Activated naive CD4-positive, alpha-beta T cell treated with anti-CD3 and anti-CD28 coated beads, Interleukin-2, amount 10 ng/mL, durations not matched to agents 7 days and 5 days (primary cell): Measurements from ENCODE around the gene SHB.
A peak's percentile ranks its signal among the peaks of the same experiment; 100 is the strongest.
"Not testable (repeated sequence)": the region's sequence is repeated elsewhere in the genome, so short reads cannot be mapped to it uniquely, and the experiment has no call there.

Experiments used
- CTCF ChIA-PET: fragments of 350-600 bp; sonication (Branson Sonifier 250); formaldehyde crosslinking; loops from one replicate; lab custom pipeline; 2021; ENCODE audit warnings: antibody characterized with exemption; lab: Charles Lee
- DNase-seq: peaks from one replicate; pipeline ENCODE4 v3.0.0-alpha.2; 2020
- H3K27ac Mint-ChIP-seq: one replicate; pipeline ENCODE4 v1.8.0; 2021; ENCODE audit warnings: mild to moderate bottlenecking, moderate library complexity, mixed read lengths
- H3K27me3 Mint-ChIP-seq: one replicate; pipeline ENCODE4 v1.8.0; 2021; ENCODE audit warnings: mild to moderate bottlenecking, mixed read lengths
- H3K36me3 Mint-ChIP-seq: one replicate; pipeline ENCODE4 v1.8.0; 2021; ENCODE audit warnings: mixed read lengths
- H3K4me1 Mint-ChIP-seq: one replicate; pipeline ENCODE4 v1.8.0; 2021; ENCODE audit warnings: mixed read lengths
- H3K4me3 Mint-ChIP-seq: one replicate; pipeline ENCODE4 v1.8.0; 2021; ENCODE audit warnings: mild to moderate bottlenecking, moderate library complexity, mixed read lengths
- H3K9me3 Mint-ChIP-seq: one replicate; pipeline ENCODE4 v1.8.0; 2021; ENCODE audit warnings: mixed read lengths

SHB gene

DNA sequence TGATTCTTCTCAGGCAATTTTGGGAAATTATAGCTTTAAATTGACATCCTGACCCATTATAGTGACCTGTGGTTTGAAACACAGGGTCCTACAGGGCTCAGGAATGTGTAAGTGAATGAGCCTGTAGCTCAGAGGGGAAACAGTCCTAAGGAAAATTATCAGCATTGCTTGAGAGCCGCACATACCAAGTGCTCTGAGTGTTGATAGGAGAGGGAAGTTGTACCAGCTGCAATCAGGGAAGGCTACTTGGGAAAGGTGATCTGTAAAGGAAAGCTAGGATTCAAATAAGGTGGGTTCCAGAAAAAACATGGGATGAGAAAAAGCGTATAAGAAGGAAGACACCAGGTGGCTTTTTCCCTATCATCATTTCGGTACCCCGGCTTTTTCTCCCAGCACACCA, 160.7 kb downstream of the SHB start:
- Mint-ChIP-seq H3K4me3 (no peak overlapping the region), H3K4me1 (peaks cover 9% of the 10 kb centered on the region), H3K27me3 (peaks cover 22% of the 10 kb centered on the region), H3K36me3 (no peaks in the 10 kb centered on the region), H3K9me3 (no peaks in the 10 kb centered on the region), H3K27ac (no peak overlapping the region)
- CTCF ChIA-PET: interaction anchor here (1.1 to 2.3 kb wide), 2 partner anchors 178 to 179 kb away, joined by 3 to 11 read pairs; no protein-coding TSS in a partner anchor
- DNase-seq: no peak

- H3K9me3 Mint-ChIP-seq: no peaks in the 10 kb centered on the region
- no peak overlapping the region for H3K4me3 Mint-ChIP-seq
- peaks cover 22% of the 10 kb centered on the region for H3K27me3 Mint-ChIP-seq
- H3K36me3 Mint-ChIP-seq: no peaks in the 10 kb centered on the region
- H3K4me1 Mint-ChIP-seq: peaks cover 25% of the 10 kb centered on the region
- CTCF ChIA-PET: no interaction called here
- no peak for DNase-seq
- H3K27ac Mint-ChIP-seq: no peak overlapping the region
Measured at GRCh38 chr9:37906312-37907239, 162.5 kb downstream of the SHB start.

DNA sequence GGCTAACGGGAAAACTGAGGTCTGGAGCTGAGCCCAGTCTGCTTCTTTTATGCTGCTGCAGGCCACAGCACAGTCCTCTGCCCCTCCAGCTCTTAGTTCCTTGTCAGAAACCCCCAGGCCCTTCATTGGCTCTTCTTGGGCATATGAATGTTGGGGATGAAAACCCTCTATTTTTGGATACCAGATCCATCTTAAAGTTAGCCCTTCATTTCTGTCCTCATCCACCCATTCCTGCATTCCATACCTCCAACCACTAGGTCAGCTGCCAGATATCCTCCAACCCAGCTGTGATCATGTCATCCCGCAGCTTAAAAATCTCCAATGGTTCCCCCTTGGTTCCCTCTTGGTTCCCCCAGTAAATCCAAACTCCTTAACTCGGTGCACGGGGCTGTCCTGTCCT, 163.3 kb downstream of the SHB start:
- DNase-seq: no peak
- Mint-ChIP-seq H3K4me3 (no peak overlapping the region), H3K9me3 (no peaks in the 10 kb centered on the region), H3K27ac (no peak overlapping the region), H3K36me3 (peaks cover under 1% of the 10 kb centered on the region), H3K4me1 (peaks cover 29% of the 10 kb centered on the region), H3K27me3 (peaks cover 22% of the 10 kb centered on the region)
- CTCF ChIA-PET: no interaction called here

DNA sequence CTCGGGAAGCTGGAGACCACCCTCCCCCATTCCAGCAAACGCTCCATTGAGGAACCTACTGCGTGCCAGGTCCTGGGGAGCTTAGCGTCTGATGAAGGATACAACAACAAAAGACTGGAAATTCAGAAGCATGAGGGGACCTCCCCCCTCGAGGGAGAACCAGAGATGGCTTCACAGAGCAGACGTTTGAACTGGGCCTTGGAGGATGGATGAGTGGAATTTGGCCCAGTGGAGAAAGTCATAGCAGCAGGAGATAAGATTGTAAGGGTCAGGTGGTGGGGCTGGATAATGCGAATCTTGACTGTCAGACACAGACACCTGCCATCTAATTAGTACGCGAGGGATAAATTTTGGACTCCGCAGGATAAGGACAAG, 163.9 kb downstream of the SHB start:
- CTCF ChIA-PET: no interaction called here
- DNase-seq: no peak
- peaks cover 31% of the 10 kb centered on the region for H3K4me1 Mint-ChIP-seq
- H3K36me3 Mint-ChIP-seq: peaks cover 4% of the 10 kb centered on the region
- no peak overlapping the region for H3K27ac Mint-ChIP-seq
- H3K27me3 Mint-ChIP-seq: peaks cover 22% of the 10 kb centered on the region
- no peaks in the 10 kb centered on the region for H3K9me3 Mint-ChIP-seq
- H3K4me3 Mint-ChIP-seq: peak overlapping the region; percentile 85

- H3K9me3 Mint-ChIP-seq: no peaks in the 10 kb centered on the region
- peaks cover 31% of the 10 kb centered on the region for H3K4me1 Mint-ChIP-seq
- CTCF ChIA-PET: interaction anchor here (0.8 to 0.9 kb wide), 2 partner anchors 90 to 168 kb away, joined by 3 to 4 read pairs; no protein-coding TSS in a partner anchor
- peaks cover 4% of the 10 kb centered on the region for H3K36me3 Mint-ChIP-seq
- H3K27ac Mint-ChIP-seq: peak overlapping the region; percentile 92
- no peak for DNase-seq
- H3K27me3 Mint-ChIP-seq: peaks cover 22% of the 10 kb centered on the region
- H3K4me3 Mint-ChIP-seq: peak overlapping the region; percentile 85
Measured at GRCh38 chr9:37904445-37905130, 164.4 kb downstream of the SHB start.

- Mint-ChIP-seq H3K27me3 (peaks cover 22% of the 10 kb centered on the region), H3K9me3 (no peaks in the 10 kb centered on the region), H3K27ac (peak within 1 kb of the TSS; percentile 92), H3K4me3 (peak within 1 kb of the TSS; percentile 85), H3K4me1 (peaks cover 31% of the 10 kb centered on the region), H3K36me3 (peaks cover 5% of the 10 kb centered on the region)
- CTCF ChIA-PET: interaction anchor here (0.7 to 1.0 kb wide), 5 partner anchors 25 to 168 kb away, joined by 3 to 4 read pairs (median 3); no protein-coding TSS in a partner anchor
- DNase-seq: peak; percentile 94
Measured at GRCh38 chr9:37903647-37904444, 165.2 kb downstream of the SHB start, which contains the start of gene SLC25A51. TSS of gene SLC25A51 (minus strand) at chr9:37904127. CDS start at chr9:37888550, 15,577 bp downstream.

GRCh38 chr9:37902796-37903646, 166.0 kb downstream of the SHB start:
- H3K4me1 Mint-ChIP-seq: peaks cover 31% of the 10 kb centered on the region
- H3K9me3 Mint-ChIP-seq: no peaks in the 10 kb centered on the region
- CTCF ChIA-PET: interaction anchor here (0.7 to 1.7 kb wide), 8 partner anchors 8 to 514 kb away, joined by 3 to 5 read pairs (median 3); partner anchors contain the start of gene EXOSC3
- peaks cover 6% of the 10 kb centered on the region for H3K36me3 Mint-ChIP-seq
- peak overlapping the region; percentile 92 for H3K27ac Mint-ChIP-seq
- no peak for DNase-seq
- H3K4me3 Mint-ChIP-seq: peak overlapping the region; percentile 85
- peaks cover 22% of the 10 kb centered on the region for H3K27me3 Mint-ChIP-seq

DNA sequence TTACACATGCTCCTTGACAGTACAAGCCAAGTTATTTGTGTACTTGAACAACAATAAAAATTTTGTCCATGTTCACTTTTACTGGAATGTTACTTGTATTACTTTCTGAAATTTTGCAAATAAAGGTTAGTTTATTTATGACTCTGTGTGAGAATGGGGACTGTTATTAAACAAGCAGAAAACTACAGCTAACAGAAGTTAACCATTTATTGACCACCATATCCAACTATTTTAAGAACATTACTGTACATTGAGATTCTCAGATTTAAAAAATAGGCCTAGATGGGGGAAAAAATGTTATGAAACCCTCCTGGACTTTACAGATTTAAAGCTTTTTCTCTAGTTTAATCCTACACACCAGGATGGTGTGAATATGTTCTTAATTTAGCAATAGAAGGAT, 166.9 kb downstream of the SHB start:
- Mint-ChIP-seq H3K27me3 (peaks cover 21% of the 10 kb centered on the region), H3K9me3 (no peaks in the 10 kb centered on the region), H3K4me1 (peaks cover 31% of the 10 kb centered on the region), H3K27ac (no peak overlapping the region), H3K4me3 (peak overlapping the region; percentile 10), H3K36me3 (peaks cover 10% of the 10 kb centered on the region)
- no peak for DNase-seq
- CTCF ChIA-PET: interaction anchor here (0.8 to 1.7 kb wide), 3 partner anchors 9 to 515 kb away, joined by 3 to 5 read pairs (median 5); no protein-coding TSS in a partner anchor

DNA sequence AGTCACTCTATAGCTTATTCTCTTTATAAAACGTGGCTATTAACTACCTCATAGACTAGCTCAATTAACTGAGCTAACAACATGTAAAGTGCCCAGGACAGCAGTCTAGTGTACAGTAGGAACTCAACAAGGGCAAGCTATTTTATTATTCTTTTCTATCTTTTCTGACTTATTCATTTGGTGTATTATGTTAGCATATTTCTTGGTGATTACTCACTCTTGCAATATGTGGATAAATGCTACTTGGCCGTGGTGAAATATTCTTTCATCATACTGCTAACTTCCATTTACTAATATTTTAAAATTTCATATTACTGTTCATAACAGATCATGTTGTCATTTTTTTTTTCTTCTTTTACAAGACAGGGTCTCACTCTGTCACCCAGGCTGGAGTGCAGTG, 170.0 kb downstream of the SHB start:
- no peak overlapping the region for H3K27ac Mint-ChIP-seq
- H3K9me3 Mint-ChIP-seq: no peaks in the 10 kb centered on the region
- H3K36me3 Mint-ChIP-seq: peaks cover 26% of the 10 kb centered on the region
- peaks cover 23% of the 10 kb centered on the region for H3K4me1 Mint-ChIP-seq
- no peak overlapping the region for H3K4me3 Mint-ChIP-seq
- no peak for DNase-seq
- CTCF ChIA-PET: interaction anchor here (0.6 to 0.7 kb wide), 2 partner anchors 9 to 11 kb away, joined by 3 read pairs; no protein-coding TSS in a partner anchor
- no peaks in the 10 kb centered on the region for H3K27me3 Mint-ChIP-seq

DNA sequence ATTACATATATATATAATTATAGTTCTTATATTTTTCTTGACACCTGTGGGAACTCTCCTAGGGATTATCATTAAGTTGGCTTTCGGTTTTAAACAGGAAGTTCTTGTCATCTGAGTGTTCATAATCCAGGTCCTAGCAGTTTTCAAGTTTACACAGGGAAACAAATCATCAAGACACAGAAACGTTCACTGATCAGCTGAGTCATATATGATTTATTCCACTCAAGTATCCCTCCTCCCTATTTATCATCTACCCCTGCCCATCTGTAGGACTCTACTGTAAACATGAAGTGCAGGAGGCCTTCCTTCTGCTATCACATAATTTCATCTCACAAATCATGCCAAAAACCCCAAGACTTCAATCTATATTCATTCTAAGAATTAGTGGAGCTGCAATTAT, 171.4 kb downstream of the SHB start:
- Mint-ChIP-seq H3K9me3 (no peaks in the 10 kb centered on the region), H3K27me3 (no peaks in the 10 kb centered on the region), H3K27ac (no peak overlapping the region), H3K36me3 (peaks cover 36% of the 10 kb centered on the region), H3K4me1 (peaks cover 16% of the 10 kb centered on the region), H3K4me3 (no peak overlapping the region)
- no peak for DNase-seq
- CTCF ChIA-PET: interaction anchor here (0.8 kb wide), 1 partner anchor 16 kb away, joined by 3 read pairs; no protein-coding TSS in a partner anchor

- DNase-seq: no peak
- Mint-ChIP-seq H3K36me3 (peaks cover 56% of the 10 kb centered on the region), H3K27me3 (no peaks in the 10 kb centered on the region), H3K4me3 (no peak overlapping the region), H3K4me1 (no peaks in the 10 kb centered on the region), H3K27ac (no peak overlapping the region), H3K9me3 (no peaks in the 10 kb centered on the region)
- CTCF ChIA-PET: interaction anchor here (1.2 kb wide), 1 partner anchor 22 kb away, joined by 4 read pairs; no protein-coding TSS in a partner anchor
Measured at GRCh38 chr9:37892063-37892462, 177.0 kb downstream of the SHB start.

DNA sequence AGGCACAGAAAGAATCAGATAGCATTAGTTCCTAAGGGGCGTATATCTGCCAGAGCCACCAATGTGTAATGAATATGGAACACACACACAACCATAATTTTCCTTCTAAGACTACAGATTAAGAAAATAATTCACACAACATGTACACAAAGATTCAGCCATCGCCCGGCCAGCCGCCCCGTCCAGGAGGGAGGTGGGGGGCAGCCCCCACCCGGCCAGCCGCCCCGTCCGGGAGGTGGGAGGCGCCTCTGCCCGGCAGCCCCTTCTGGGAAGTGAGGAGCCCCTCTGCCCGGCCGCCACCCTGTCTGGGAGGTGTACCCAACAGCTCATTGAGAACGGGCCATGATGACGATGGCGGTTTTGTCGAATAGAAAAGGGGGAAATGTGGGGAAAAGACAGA, 178.0 kb downstream of the SHB start:
- H3K27me3 Mint-ChIP-seq, H3K4me3 Mint-ChIP-seq, H3K9me3 Mint-ChIP-seq, H3K4me1 Mint-ChIP-seq, H3K27ac Mint-ChIP-seq, DNase-seq: not testable (repeated sequence)
- CTCF ChIA-PET: interaction anchor here (0.6 kb wide), 1 partner anchor 593 kb away, joined by 3 read pairs; no protein-coding TSS in a partner anchor
- peaks cover 57% of the 10 kb centered on the region for H3K36me3 Mint-ChIP-seq
